ENCODE data around the gene CCDC50. TPM values are rescaled to one million over a fixed set of nuclear protein-coding genes. Genes with fewer than 3 reads are reported as not detected.

The CCDC50 gene
- total RNA-seq, 2 experiments from 2014 or later = 22.0 to 23.1 TPM

- Mint-ChIP-seq H3K27me3 (no peaks in the 10 kb centered on the region), H3K9me3 (no peaks in the 10 kb centered on the region), H3K4me3 (no peak overlapping the region), H3K4me1 (peaks cover 23% of the 10 kb centered on the region), H3K36me3 (ENCODE audit: low read depth) (peaks cover 16% of the 10 kb centered on the region), H3K27ac (no peak overlapping the region)
- ChIA-PET CTCF (no interaction called here), POLR2A (no interaction called here)
- DNase-seq = no peak
Measured at GRCh38 chr3:191362037-191362436, 32.8 kb downstream of the CCDC50 start.

DNA sequence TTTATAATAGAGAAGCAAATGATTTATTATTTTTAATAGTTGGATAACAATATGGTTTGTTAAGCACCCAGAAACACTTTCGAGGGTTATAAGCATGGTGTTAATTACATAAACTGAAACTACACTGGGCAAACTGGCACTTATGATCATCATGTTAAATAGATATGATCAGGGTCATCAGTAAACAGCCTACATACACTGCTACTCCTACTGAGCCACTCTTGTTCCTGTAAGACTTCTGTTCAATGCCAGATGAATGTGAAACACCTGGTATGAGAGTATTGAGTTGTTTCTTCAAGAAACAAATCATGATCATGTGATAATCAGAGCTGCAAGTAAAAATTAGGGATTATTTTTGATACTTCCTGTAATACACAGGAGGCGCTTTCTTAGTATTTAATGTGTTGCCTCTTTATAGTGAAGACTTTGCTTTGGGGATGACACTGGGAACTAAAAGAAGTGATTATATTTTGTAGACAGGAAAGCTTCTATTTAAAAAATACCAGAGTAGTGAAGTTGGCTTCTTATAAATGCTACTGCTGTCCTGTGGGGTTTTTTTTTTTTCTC, 33.4 kb downstream of the CCDC50 start:
- Mint-ChIP-seq H3K36me3 (ENCODE audit: low read depth) (peaks cover 16% of the 10 kb centered on the region), H3K27ac (no peak overlapping the region), H3K9me3 (no peaks in the 10 kb centered on the region)

GRCh38 chr3:191363221-191363620, 34.0 kb downstream of the CCDC50 start:
- ChIA-PET POLR2A (no interaction called here), CTCF (no interaction called here)
- no peak for DNase-seq
- Mint-ChIP-seq H3K4me3 (no peak overlapping the region), H3K9me3 (no peaks in the 10 kb centered on the region), H3K36me3 (ENCODE audit: low read depth) (peaks cover 16% of the 10 kb centered on the region), H3K4me1 (peaks cover 18% of the 10 kb centered on the region), H3K27me3 (no peaks in the 10 kb centered on the region), H3K27ac (no peak overlapping the region)

More for the DNA sequence above, 33.4 kb downstream of the CCDC50 start:
- CTCF ChIA-PET = no interaction called here
- no peak overlapping the region for H3K4me3 Mint-ChIP-seq
- peaks cover 22% of the 10 kb centered on the region for H3K4me1 Mint-ChIP-seq
- no peak for DNase-seq
- POLR2A ChIA-PET = no interaction called here
- H3K27me3 Mint-ChIP-seq = no peaks in the 10 kb centered on the region

GRCh38 chr3:191366675-191367074, 37.5 kb downstream of the CCDC50 start:
- ChIA-PET CTCF (no interaction called here), POLR2A (no interaction called here)
- no peak for DNase-seq
- Mint-ChIP-seq H3K4me1 (peaks cover 4% of the 10 kb centered on the region), H3K27me3 (no peaks in the 10 kb centered on the region), H3K4me3 (no peak overlapping the region), H3K9me3 (no peaks in the 10 kb centered on the region), H3K27ac (no peak overlapping the region), H3K36me3 (ENCODE audit: low read depth) (peaks cover 13% of the 10 kb centered on the region)

DNA sequence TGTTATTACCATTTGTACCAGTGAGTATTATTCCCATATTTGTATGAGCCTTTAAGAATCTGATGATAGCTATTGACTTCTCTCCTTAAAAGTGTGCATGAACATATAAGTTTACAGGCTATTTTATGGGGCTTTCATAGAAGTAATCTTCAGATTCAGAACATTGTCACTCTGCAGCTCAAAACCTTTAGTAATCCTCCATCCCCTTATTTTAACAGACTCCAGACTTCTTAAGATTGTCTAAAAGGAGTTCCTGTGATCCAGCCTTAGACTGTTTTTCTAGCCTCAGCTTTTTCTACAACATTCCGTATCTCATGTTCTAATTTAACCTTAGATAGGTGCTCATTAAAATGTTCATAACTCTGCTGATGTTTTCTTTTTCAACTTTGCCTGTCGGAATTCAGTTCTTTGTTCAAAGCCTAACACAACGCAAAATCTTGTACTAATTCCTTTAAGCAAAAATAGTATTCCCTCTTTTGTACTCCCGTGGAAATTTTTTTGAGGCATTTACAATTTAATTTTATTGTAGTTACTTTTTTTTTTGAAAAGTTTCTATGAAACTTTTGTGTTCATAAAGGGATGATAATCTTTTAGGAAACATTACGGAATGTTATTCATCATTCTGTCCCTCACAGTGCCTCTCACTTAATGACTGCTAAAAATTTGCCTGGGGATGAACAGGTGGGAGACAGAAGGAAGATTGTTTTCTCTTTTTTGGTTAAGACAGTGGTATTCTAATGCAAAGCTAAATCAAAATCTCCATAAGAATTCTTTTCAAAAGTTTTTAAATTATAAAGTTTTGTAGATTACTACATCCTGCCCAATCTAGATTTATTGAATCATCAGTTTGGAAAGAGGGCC, 39.8 kb downstream of the CCDC50 start:
- DNase-seq = no peak
- no peak overlapping the region for H3K4me3 Mint-ChIP-seq
- no peaks in the 10 kb centered on the region for H3K9me3 Mint-ChIP-seq
- H3K27ac Mint-ChIP-seq = no peak overlapping the region
- H3K4me1 Mint-ChIP-seq = peaks cover 9% of the 10 kb centered on the region
- ChIA-PET CTCF (no interaction called here), POLR2A (no interaction called here)
- peaks cover 12% of the 10 kb centered on the region for H3K36me3 Mint-ChIP-seq (ENCODE audit: low read depth)
- H3K27me3 Mint-ChIP-seq = no peaks in the 10 kb centered on the region

DNA sequence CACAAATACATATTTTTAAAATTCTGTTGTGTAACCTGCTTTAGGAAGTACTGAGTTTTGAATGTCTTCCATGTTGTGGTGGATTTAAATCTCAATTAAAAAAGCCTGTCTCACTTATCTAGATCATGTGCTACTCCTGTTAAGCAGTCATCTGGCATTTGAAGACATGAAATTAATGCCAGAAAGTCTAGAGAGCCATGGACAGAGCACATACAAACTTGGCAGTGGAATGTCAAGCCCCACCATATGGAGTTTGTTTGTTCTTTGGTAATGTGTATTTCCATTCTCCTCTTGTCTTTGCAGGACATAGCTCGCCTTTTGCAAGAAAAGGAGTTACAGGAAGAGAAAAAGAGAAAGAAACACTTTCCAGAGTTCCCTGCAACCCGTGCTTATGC, 40.4 kb downstream of the CCDC50 start:
- POLR2A ChIA-PET = no interaction called here
- Mint-ChIP-seq H3K4me3 (no peak overlapping the region), H3K27ac (no peak overlapping the region), H3K9me3 (no peaks in the 10 kb centered on the region), H3K27me3 (no peaks in the 10 kb centered on the region), H3K36me3 (ENCODE audit: low read depth) (peaks cover 12% of the 10 kb centered on the region), H3K4me1 (peaks cover 9% of the 10 kb centered on the region)
- DNase-seq = no peak
- CTCF ChIA-PET = no interaction called here

- CTCF ChIA-PET = no interaction called here
- no peak overlapping the region for H3K27ac Mint-ChIP-seq
- peaks cover 6% of the 10 kb centered on the region for H3K4me1 Mint-ChIP-seq
- no peak overlapping the region for H3K4me3 Mint-ChIP-seq
- POLR2A ChIA-PET = no interaction called here
- peaks cover 14% of the 10 kb centered on the region for H3K36me3 Mint-ChIP-seq (ENCODE audit: low read depth)
- no peak for DNase-seq
- no peaks in the 10 kb centered on the region for H3K27me3 Mint-ChIP-seq
- H3K9me3 Mint-ChIP-seq = no peaks in the 10 kb centered on the region
Measured at GRCh38 chr3:191372122-191372521, 42.9 kb downstream of the CCDC50 start.

GRCh38 chr3:191373327-191373726, 44.1 kb downstream of the CCDC50 start:
- no peak for DNase-seq

DNA sequence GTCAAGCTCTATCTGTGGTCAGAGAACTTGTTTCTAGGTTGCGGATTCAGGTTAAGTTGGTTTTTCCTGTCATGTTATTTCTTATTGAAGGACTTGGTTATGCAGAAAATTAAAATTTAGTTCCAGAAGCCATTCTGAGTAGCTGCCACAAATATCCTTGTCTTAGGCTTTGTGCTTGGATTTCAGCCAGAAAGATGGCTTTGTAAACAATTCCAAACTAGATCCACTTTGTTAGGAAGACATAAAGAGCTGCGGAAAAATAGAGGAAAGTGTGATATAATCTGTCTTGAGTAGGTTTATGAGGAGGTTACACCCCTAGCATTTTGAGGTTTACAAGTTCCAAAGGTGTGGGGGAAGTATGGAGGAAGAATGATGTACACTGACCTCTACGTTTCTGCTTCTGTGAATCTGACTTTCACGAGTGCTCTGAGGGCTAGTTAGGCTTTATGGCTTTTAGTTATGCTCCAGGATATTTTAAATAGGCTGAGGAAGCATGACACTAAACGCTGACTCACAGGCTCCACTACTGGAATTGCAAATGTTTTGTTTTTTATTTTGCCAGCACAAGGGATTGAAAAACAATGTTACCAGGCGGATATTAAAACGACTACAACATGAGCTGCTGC, 47.4 kb downstream of the CCDC50 start:
- DNase-seq = no peak
- no peaks in the 10 kb centered on the region for H3K27me3 Mint-ChIP-seq
- H3K27ac Mint-ChIP-seq = no peak overlapping the region
- ChIA-PET POLR2A (no interaction called here), CTCF (no interaction called here)
- peaks cover 28% of the 10 kb centered on the region for H3K4me1 Mint-ChIP-seq
- peaks cover 10% of the 10 kb centered on the region for H3K36me3 Mint-ChIP-seq (ENCODE audit: low read depth)
- no peak overlapping the region for H3K4me3 Mint-ChIP-seq
- no peaks in the 10 kb centered on the region for H3K9me3 Mint-ChIP-seq

More at GRCh38 chr3:191373327-191373726, 44.1 kb downstream of the CCDC50 start:
- no peak overlapping the region for H3K4me3 Mint-ChIP-seq
- POLR2A ChIA-PET = no interaction called here
- no peak overlapping the region for H3K27ac Mint-ChIP-seq
- CTCF ChIA-PET = no interaction called here
- H3K36me3 Mint-ChIP-seq (ENCODE audit: low read depth) = peaks cover 14% of the 10 kb centered on the region
- no peaks in the 10 kb centered on the region for H3K9me3 Mint-ChIP-seq
- H3K27me3 Mint-ChIP-seq = no peaks in the 10 kb centered on the region
- H3K4me1 Mint-ChIP-seq = peaks cover 11% of the 10 kb centered on the region

DNA sequence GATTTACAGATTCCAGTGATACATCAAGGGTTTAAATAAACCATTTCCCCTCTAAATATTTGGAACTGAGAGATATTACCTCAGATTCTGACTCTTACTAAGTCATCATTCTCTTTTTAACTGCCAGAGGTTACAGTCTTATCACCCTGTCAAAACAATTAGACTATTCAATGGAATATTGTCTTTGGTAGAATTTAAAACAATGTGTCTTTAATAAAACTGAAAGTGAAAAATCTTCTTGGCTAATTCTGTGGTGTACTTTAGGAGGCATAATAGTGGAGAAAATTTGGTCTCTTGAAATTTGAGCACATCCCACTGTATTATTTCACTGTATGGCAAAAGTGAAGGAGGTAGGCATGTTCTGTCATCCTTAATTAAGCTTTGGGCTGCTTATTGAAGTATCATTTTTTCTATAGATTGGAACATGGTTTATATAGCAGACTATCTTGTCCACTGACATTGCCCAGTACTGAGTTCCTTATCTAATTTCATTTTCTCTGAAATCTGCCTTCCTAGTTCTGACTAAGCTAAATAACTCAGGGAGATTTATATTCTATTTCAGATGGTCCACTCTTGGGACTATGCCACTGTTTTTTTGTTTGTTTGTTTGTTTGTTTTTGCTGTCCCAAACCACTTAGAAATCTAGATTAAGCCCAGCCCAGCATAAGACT, 49.1 kb downstream of the CCDC50 start:
- peaks cover 16% of the 10 kb centered on the region for H3K36me3 Mint-ChIP-seq (ENCODE audit: low read depth)
- no peaks in the 10 kb centered on the region for H3K9me3 Mint-ChIP-seq
- H3K27me3 Mint-ChIP-seq = no peaks in the 10 kb centered on the region
- H3K4me3 Mint-ChIP-seq = no peak overlapping the region
- ChIA-PET POLR2A (no interaction called here), CTCF (no interaction called here)
- peaks cover 23% of the 10 kb centered on the region for H3K4me1 Mint-ChIP-seq
- no peak overlapping the region for H3K27ac Mint-ChIP-seq
- no peak for DNase-seq

DNA sequence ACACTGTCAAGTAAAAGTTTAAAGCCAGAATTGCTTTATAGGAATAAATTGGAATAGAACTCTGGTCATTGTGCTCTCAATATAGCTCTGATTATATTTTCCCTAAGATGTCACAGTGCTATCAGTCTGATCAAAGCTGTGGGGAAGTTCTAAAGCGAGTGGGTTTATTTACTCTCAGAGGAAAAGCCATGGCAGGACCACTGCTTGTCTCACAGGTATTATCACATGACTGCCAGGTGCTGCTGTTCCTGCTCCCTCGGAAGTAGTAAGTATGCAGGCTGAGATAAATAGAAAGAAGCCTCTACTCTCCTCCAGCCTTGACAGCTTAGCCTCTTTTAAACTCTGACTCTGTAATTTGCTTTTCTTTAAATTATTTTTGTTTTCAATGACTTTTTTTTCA, 50.3 kb downstream of the CCDC50 start:
- H3K27me3 Mint-ChIP-seq = no peaks in the 10 kb centered on the region
- H3K27ac Mint-ChIP-seq = no peak overlapping the region
- peaks cover 16% of the 10 kb centered on the region for H3K36me3 Mint-ChIP-seq (ENCODE audit: low read depth)
- peaks cover 23% of the 10 kb centered on the region for H3K4me1 Mint-ChIP-seq
- no peaks in the 10 kb centered on the region for H3K9me3 Mint-ChIP-seq
- H3K4me3 Mint-ChIP-seq = no peak overlapping the region
- no peak for DNase-seq
- ChIA-PET POLR2A (no interaction called here), CTCF (interaction anchor here (1.0 kb wide), 1 partner anchor 10 kb away, joined by 3 read pairs; no protein-coding TSS in a partner anchor)

- no peaks in the 10 kb centered on the region for H3K9me3 Mint-ChIP-seq
- peaks cover 12% of the 10 kb centered on the region for H3K36me3 Mint-ChIP-seq (ENCODE audit: low read depth)
- no peaks in the 10 kb centered on the region for H3K27me3 Mint-ChIP-seq
- H3K27ac Mint-ChIP-seq = no peak overlapping the region
- H3K4me1 Mint-ChIP-seq = peaks cover 23% of the 10 kb centered on the region
- DNase-seq = no peak
- ChIA-PET CTCF (interaction anchor here (1.0 kb wide), 1 partner anchor 10 kb away, joined by 3 read pairs; no protein-coding TSS in a partner anchor), POLR2A (no interaction called here)
- no peak overlapping the region for H3K4me3 Mint-ChIP-seq
Measured at GRCh38 chr3:191380001-191380400, 50.8 kb downstream of the CCDC50 start.

DNA sequence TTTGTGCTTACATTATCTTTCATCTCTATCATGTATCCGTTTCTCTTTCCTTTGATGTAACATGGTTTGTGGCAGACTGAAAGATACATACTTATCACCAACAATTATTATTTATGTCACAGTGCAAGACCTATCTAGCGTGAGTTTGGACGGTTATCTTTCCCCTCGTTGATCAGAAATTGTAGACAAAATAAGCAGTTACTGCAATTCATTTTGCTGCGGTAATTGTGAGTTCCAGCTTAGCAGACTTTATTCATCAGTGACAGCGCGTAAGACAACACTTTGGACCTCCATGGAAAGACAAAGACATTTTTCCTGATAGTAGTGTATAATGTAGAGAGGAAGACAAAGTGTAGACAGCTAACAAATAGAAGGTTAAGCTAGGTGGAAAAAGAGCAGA, 52.1 kb downstream of the CCDC50 start:
- H3K27ac Mint-ChIP-seq = no peak overlapping the region
- POLR2A ChIA-PET = no interaction called here
- CTCF ChIA-PET = no interaction called here
- H3K4me3 Mint-ChIP-seq = no peak overlapping the region
- DNase-seq = no peak
- no peaks in the 10 kb centered on the region for H3K9me3 Mint-ChIP-seq
- H3K4me1 Mint-ChIP-seq = peaks cover 23% of the 10 kb centered on the region
- no peaks in the 10 kb centered on the region for H3K27me3 Mint-ChIP-seq
- H3K36me3 Mint-ChIP-seq (ENCODE audit: low read depth) = peaks cover 11% of the 10 kb centered on the region
